ENCODE results near the gene P2RY2. TPM values are rescaled to one million over a fixed set of nuclear protein-coding genes. Genes with fewer than 3 reads are reported as not detected.

Gene P2RY2
- total and polyA plus RNA-seq, 2 of the 8 experiments (the other 6 are each of a cell fraction or from before 2014, with no cell fraction given), result 1.0 to 1.5 TPM

GRCh38 chr11:73194034-73194507, 24.0 kb upstream of the P2RY2 start:
- H4K5ac ChIP-seq (ENCODE audit: insufficient read length, low read depth, low read length), result no peak overlapping the region
- 91% methylated on average over 3 of the region's 3 CpGs; no CpG with 5 or more reads in 1 of the 2 experiments for WGBS, 2 experiments (ENCODE audit: extremely low coverage in 1 of 2, insufficient coverage in 1 of 2, insufficient read length in 1 of 2, insufficient replicate concordance in 2 of 2, low coverage in 1 of 2, low lambda C conversion rate in 2 of 2, missing lambda C conversion rate in 1 of 2)
- no peak overlapping the region for H2BK120ac ChIP-seq (replicated peaks; ENCODE audit: low read depth, low read length)
- H3K56ac ChIP-seq (replicated peaks; ENCODE audit: insufficient read length, low read depth, low read length), result no peak overlapping the region
- no peak overlapping the region for H2AFZ ChIP-seq (ENCODE audit: low read length)
- no peak overlapping the region for H3K18ac ChIP-seq (ENCODE audit: extremely low read depth, low read length)
- ChIA-PET CTCF (ENCODE audit: partially characterized antibody) (interaction anchor here (0.7 to 14.5 kb wide), 7 partner anchors 9 to 91 kb away, joined by 3 to 451 read pairs (median 5); no protein-coding TSS in a partner anchor), POLR2A (ENCODE audit: partially characterized antibody) (no interaction called here)
- H2BK15ac ChIP-seq (ENCODE audit: low read length), result no peak overlapping the region
- H3K27me3 ChIP-seq (replicated peaks in 1 of 4; ENCODE audit: control insufficient read depth in 3 of 4, extremely low read depth in 1 of 4, insufficient read depth in 3 of 4, low read length in 3 of 4), result no peaks in the 10 kb centered on the region
- no peaks in the 10 kb centered on the region for H3K9me3 ChIP-seq (ENCODE audit: insufficient read depth in 2 of 2, low read depth in 1 of 2, low read length in 1 of 2)
- no peak overlapping the region for H3K9ac ChIP-seq (replicated peaks in 1 of 4; ENCODE audit: extremely low read depth in 1 of 4, low read depth in 3 of 4, low read length in 3 of 4)
- FAIRE-seq, result no peak
- no peak overlapping the region for H2BK12ac ChIP-seq (ENCODE audit: low read depth, low read length)
- H2BK5ac ChIP-seq (ENCODE audit: low read depth, low read length), result no peak overlapping the region
- no peak overlapping the region for H3K27ac ChIP-seq (ENCODE audit: low read depth, low read length)
- no peaks in the 10 kb centered on the region for H4K20me1 ChIP-seq (replicated peaks in 1 of 2; ENCODE audit: control insufficient read depth in 1 of 2, insufficient read depth in 2 of 2, low read length in 2 of 2)
- H4K8ac ChIP-seq (ENCODE audit: extremely low read depth, insufficient read depth, low read length), result no peak overlapping the region
- no peak overlapping the region for H4K91ac ChIP-seq (replicated peaks; ENCODE audit: insufficient read length, low read length)
- no peak overlapping the region for H3K23ac ChIP-seq (ENCODE audit: insufficient read length)
- H3K4ac ChIP-seq (replicated peaks; ENCODE audit: insufficient read length, low read depth, low read length), result no peak overlapping the region
- DNase-seq (ENCODE audit: low read depth in 1 of 2, low spot score in 2 of 2), result no peak
- no peak overlapping the region for H3K4me2 ChIP-seq (ENCODE audit: insufficient read depth in 1 of 2, low read depth in 2 of 2, low read length in 2 of 2)
- no peak overlapping the region for H3K14ac ChIP-seq (ENCODE audit: insufficient read length)
- no peak overlapping the region for H2AK5ac ChIP-seq (ENCODE audit: low read depth, low read length)
- H3K23me2 ChIP-seq (ENCODE audit: low read depth, low read length), result no peaks in the 10 kb centered on the region
- no peaks in the 10 kb centered on the region for H3K36me3 ChIP-seq (ENCODE audit: control insufficient read depth in 2 of 4, insufficient read depth in 4 of 4, low read length in 3 of 4)
- no peaks in the 10 kb centered on the region for H3K79me2 ChIP-seq (ENCODE audit: control insufficient read depth in 1 of 2, insufficient read depth in 2 of 2, low read length in 2 of 2)
- peaks cover 0 to 6% (median 4%) of the 10 kb centered on the region in 4 experiments; a peak in 4 of 7 replicates for H3K4me1 ChIP-seq (replicated peaks in 1 of 4; ENCODE audit: control insufficient read depth in 3 of 4, insufficient read depth in 4 of 4, low read length in 3 of 4)
- no peaks in the 10 kb centered on the region for H3K79me1 ChIP-seq (ENCODE audit: low read depth, low read length)
- H2BK20ac ChIP-seq (ENCODE audit: low read length), result no peak overlapping the region
- H3K4me3 ChIP-seq (ENCODE audit: extremely low read depth in 1 of 4, insufficient read depth in 2 of 4, low read depth in 3 of 4, low read length in 4 of 4), result no peak overlapping the region
- no peak for TF ChIP-seq SIN3A (conservative IDR thresholded peaks at IDR 0.05 in 1 of 2, IDR thresholded peaks at IDR 0.05 in 1 of 2; ENCODE audit: low read depth in 1 of 2, low read length in 2 of 2)
- TF ChIP-seq RFX5 (IDR thresholded peaks at IDR 0.05; ENCODE audit: borderline replicate concordance, low read depth, low read length), result no peak
- TF ChIP-seq JUND (IDR thresholded peaks at IDR 0.05; ENCODE audit: low read length), result no peak
- no peak for TF ChIP-seq SP2 (IDR thresholded peaks at IDR 0.05; ENCODE audit: low read length)
- no peak for TF ChIP-seq TBP (IDR thresholded peaks at IDR 0.05; ENCODE audit: low read depth, low read length)
- no peak for TF ChIP-seq NRF1 (IDR thresholded peaks at IDR 0.05; ENCODE audit: low read depth, low read length)
- no peak for TF ChIP-seq HDAC6 (IDR thresholded peaks at IDR 0.05; ENCODE audit: low read depth, low read length)
- TF ChIP-seq SP1 (IDR thresholded peaks at IDR 0.05; ENCODE audit: low read depth, low read length), result no peak
- no peak for TF ChIP-seq CREB1 (IDR thresholded peaks at IDR 0.05)
- no peak for TF ChIP-seq ATF2 (IDR thresholded peaks at IDR 0.05; ENCODE audit: low read length)
- no peak for TF ChIP-seq SRF (IDR thresholded peaks at IDR 0.05; ENCODE audit: low read depth, low read length)
- no peak for TF ChIP-seq SIRT6 (IDR thresholded peaks at IDR 0.05; ENCODE audit: low read length)
